Measurements from ENCODE around the gene PRKAG2.

- TF ChIP-seq CTCF (IDR thresholded peaks at IDR 0.05 in 8 of 11, conservative IDR thresholded peaks at IDR 0.05 in 3 of 11) (peak in 6 of 11 experiments; percentile 8 to 65 (median 50)), POLR2AphosphoS5 (IDR thresholded peaks at IDR 0.05) (peak; percentile 41 to 70 (median 70)), POLR2A (IDR thresholded peaks at IDR 0.05) (no peak)
These were observed 244.8 kb downstream of the PRKAG2 start for GRCh38 chr7:151631953-151632749.
